ENCODE data around the gene ANKRD40CL. TPM values are rescaled to one million over a fixed set of nuclear protein-coding genes. Genes with fewer than 3 reads are reported as not detected.

Gene ANKRD40CL
- polyA plus RNA-seq, 1 donor (not counting 4 experiments of a cell fraction or from before 2014, with no cell fraction given) = not detected

GRCh38 chr17:50808888-50809287 is 41.6 kb upstream of the ANKRD40CL start:
- no peaks in the 10 kb centered on the region for H4K20me1 ChIP-seq (ENCODE audit: control insufficient read depth, extremely low read depth, insufficient read depth, low read length)
- H3K36me3 ChIP-seq (ENCODE audit: control insufficient read depth in 2 of 2, extremely low read depth in 1 of 2, insufficient read depth in 2 of 2, low read length in 2 of 2) = no peaks in the 10 kb centered on the region
- no peak overlapping the region for H3K27ac ChIP-seq (ENCODE audit: control insufficient read depth, insufficient read depth, low read length)
- H2AFZ ChIP-seq (ENCODE audit: control insufficient read depth, low read length) = peak overlapping the region; percentile 24
- TF ChIP-seq CTCF (optimal IDR thresholded peaks at IDR 0.05 in 1 of 3, IDR thresholded peaks at IDR 0.05 in 1 of 3, conservative IDR thresholded peaks at IDR 0.05 in 1 of 3; ENCODE audit: extremely low read depth in 1 of 3, insufficient read depth in 2 of 3, low read length in 3 of 3) (no peak), EZH2 (IDR thresholded peaks at IDR 0.05; ENCODE audit: low read length) (no peak)
- no peak for FAIRE-seq
- DNase-seq (ENCODE audit: low read depth, low spot score) = no peak
- no peaks in the 10 kb centered on the region for H3K79me2 ChIP-seq (ENCODE audit: control insufficient read depth, insufficient read depth, low read length)
- dilution Hi-C loops (cut with MboI; ENCODE audit: extremely low pct_ligation_motif_present, low sequenced_read_pairs) = no loop called here
- H3K9me3 ChIP-seq (ENCODE audit: control insufficient read depth, low read depth, low read length) = no peaks in the 10 kb centered on the region
- H3K9me1 ChIP-seq (ENCODE audit: control insufficient read depth, extremely low read depth, insufficient read depth, low read length) = no peaks in the 10 kb centered on the region
- no peak overlapping the region for H3K9ac ChIP-seq (ENCODE audit: control insufficient read depth, extremely low read depth, insufficient read depth, low read length)
- no peaks in the 10 kb centered on the region for H3K27me3 ChIP-seq (ENCODE audit: control insufficient read depth, extremely low read depth, insufficient read depth, low read length)
- peaks cover 7% of the 10 kb centered on the region for H3K4me1 ChIP-seq (ENCODE audit: control insufficient read depth, extremely low read depth, insufficient read depth, low read length)
- H3K4me3 ChIP-seq (ENCODE audit: control insufficient read depth in 2 of 3, extremely low read depth in 1 of 3, insufficient read depth in 2 of 3, low read depth in 1 of 3, low read length in 3 of 3) = no peak overlapping the region
- H3K4me2 ChIP-seq (ENCODE audit: control insufficient read depth, extremely low read depth, insufficient read depth, low read depth, low read length) = no peak overlapping the region

- H3K27me3 ChIP-seq (ENCODE audit: control insufficient read depth, extremely low read depth, insufficient read depth, low read length) = no peaks in the 10 kb centered on the region
- H3K4me1 ChIP-seq (ENCODE audit: control insufficient read depth, extremely low read depth, insufficient read depth, low read length) = peaks cover 12% of the 10 kb centered on the region
- DNase-seq (ENCODE audit: low read depth, low spot score) (no peak), FAIRE-seq (no peak)
- no peak overlapping the region for H3K27ac ChIP-seq (ENCODE audit: control insufficient read depth, insufficient read depth, low read length)
- dilution Hi-C loops (cut with MboI; ENCODE audit: extremely low pct_ligation_motif_present, low sequenced_read_pairs) = no loop called here
- no peak for TF ChIP-seq CTCF (optimal IDR thresholded peaks at IDR 0.05 in 1 of 3, IDR thresholded peaks at IDR 0.05 in 1 of 3, conservative IDR thresholded peaks at IDR 0.05 in 1 of 3; ENCODE audit: extremely low read depth in 1 of 3, insufficient read depth in 2 of 3, low read length in 3 of 3)
- no peak for TF ChIP-seq EZH2 (IDR thresholded peaks at IDR 0.05; ENCODE audit: low read length)
- no peak overlapping the region for H2AFZ ChIP-seq (ENCODE audit: control insufficient read depth, low read length)
- H3K9me3 ChIP-seq (ENCODE audit: control insufficient read depth, low read depth, low read length) = no peaks in the 10 kb centered on the region
- no peak overlapping the region for H3K4me3 ChIP-seq (ENCODE audit: control insufficient read depth in 2 of 3, extremely low read depth in 1 of 3, insufficient read depth in 2 of 3, low read depth in 1 of 3, low read length in 3 of 3)
- H4K20me1 ChIP-seq (ENCODE audit: control insufficient read depth, extremely low read depth, insufficient read depth, low read length) = no peaks in the 10 kb centered on the region
- no peaks in the 10 kb centered on the region for H3K79me2 ChIP-seq (ENCODE audit: control insufficient read depth, insufficient read depth, low read length)
- no peaks in the 10 kb centered on the region for H3K9me1 ChIP-seq (ENCODE audit: control insufficient read depth, extremely low read depth, insufficient read depth, low read length)
- no peak overlapping the region for H3K4me2 ChIP-seq (ENCODE audit: control insufficient read depth, extremely low read depth, insufficient read depth, low read depth, low read length)
- H3K36me3 ChIP-seq (ENCODE audit: control insufficient read depth in 2 of 2, extremely low read depth in 1 of 2, insufficient read depth in 2 of 2, low read length in 2 of 2) = no peaks in the 10 kb centered on the region
- H3K9ac ChIP-seq (ENCODE audit: control insufficient read depth, extremely low read depth, insufficient read depth, low read length) = no peak overlapping the region
Measured at GRCh38 chr17:50808413-50808812, 41.1 kb upstream of the ANKRD40CL start.
